ENCODE measurements around the gene NEK4. TPM values are rescaled to one million over a fixed set of nuclear protein-coding genes. Genes with fewer than 3 reads are reported as not detected.

Gene NEK4
- total and polyA plus RNA-seq, 2 donors (not counting 1 experiment from before 2014, with no cell fraction given), result 9.0 to 33.8 TPM

- no peaks in the 10 kb centered on the region for H3K27me3 Mint-ChIP-seq
- intact Hi-C loops (cut with micrococcal nuclease), result no loop called here
- ATAC-seq (ENCODE audit: low read depth) (no peak), DNase-seq (no peak)
- no peaks in the 10 kb centered on the region for H3K4me1 Mint-ChIP-seq
- TF ChIP-seq EZH2 (IDR thresholded peaks at IDR 0.05; ENCODE audit: borderline replicate concordance, insufficient read depth, low read depth, low read length, poor library complexity, severe bottlenecking), result no peak
- TF ChIP-seq CTCF (IDR thresholded peaks at IDR 0.05), result no peak
- no peaks in the 10 kb centered on the region for H3K36me3 ChIP-seq (replicated peaks in 1 of 2; ENCODE audit: control extremely low read depth in 1 of 2, control insufficient read depth in 1 of 2, extremely low read depth in 1 of 2, insufficient read depth in 2 of 2, low read length in 1 of 2)
- POLR2A ChIA-PET, result no interaction called here
- no peak overlapping the region for H3K27ac ChIP-seq (ENCODE audit: low read length in 2 of 2)
- no peak overlapping the region for H3K4me2 ChIP-seq (replicated peaks; ENCODE audit: low read depth, low read length, poor library complexity, severe bottlenecking)
- H3K4me3 Mint-ChIP-seq, result no peak overlapping the region
- H3K79me2 ChIP-seq (ENCODE audit: control insufficient read depth, insufficient read depth, low read length), result no peaks in the 10 kb centered on the region
- no peak overlapping the region for H2AFZ ChIP-seq (ENCODE audit: insufficient read depth, low read depth, low read length, poor library complexity, severe bottlenecking)
- H3K27me3 ChIP-seq (replicated peaks in 1 of 4; ENCODE audit: control extremely low read depth in 1 of 4, control insufficient read depth in 3 of 4, insufficient read depth in 4 of 4, low read length in 3 of 4), result no peaks in the 10 kb centered on the region
- H3K9ac ChIP-seq (ENCODE audit: low read length), result no peak overlapping the region
- H3K9me3 ChIP-seq (ENCODE audit: control extremely low read depth in 1 of 3, control insufficient read depth in 2 of 3, insufficient read depth in 1 of 3, low read length in 2 of 3), result peaks cover 0 to 3% (median 0%) of the 10 kb centered on the region in 3 donors
- no peak overlapping the region for H3K4me3 ChIP-seq (ENCODE audit: control extremely low read depth in 1 of 5, extremely low read depth in 1 of 5, insufficient read depth in 1 of 5, low read depth in 2 of 5, low read length in 4 of 5)
- no peaks in the 10 kb centered on the region for H4K20me1 ChIP-seq (ENCODE audit: control insufficient read depth, insufficient read depth, low read length, poor library complexity, severe bottlenecking)
- 83% methylated on average over 5 of the region's 5 CpGs for WGBS (ENCODE audit: insufficient coverage)
- no peaks in the 10 kb centered on the region for H3K9me3 Mint-ChIP-seq (ENCODE audit: insufficient read depth)
- CTCF ChIA-PET, result no interaction called here
- H3K4me1 ChIP-seq (ENCODE audit: control insufficient read depth in 2 of 2, insufficient read depth in 2 of 2, low read length in 2 of 2), result no peaks in the 10 kb centered on the region
- no peak overlapping the region for H3K27ac Mint-ChIP-seq
These were observed 31.1 kb upstream of the NEK4 start for GRCh38 chr3:52801839-52802238.

GRCh38 chr3:52800079-52800478 lies 29.3 kb upstream of the NEK4 start:
- H3K27ac ChIP-seq (ENCODE audit: low read length in 2 of 2), result no peak overlapping the region
- H3K27ac Mint-ChIP-seq, result no peak overlapping the region
- H3K27me3 Mint-ChIP-seq, result no peaks in the 10 kb centered on the region
- no peaks in the 10 kb centered on the region for H3K9me3 Mint-ChIP-seq (ENCODE audit: insufficient read depth)
- H3K79me2 ChIP-seq (ENCODE audit: control insufficient read depth, insufficient read depth, low read length), result no peaks in the 10 kb centered on the region
- CTCF ChIA-PET, result interaction anchor here (1.3 kb wide), 1 partner anchor 16 kb away, joined by 3 read pairs; no protein-coding TSS in a partner anchor
- no peak overlapping the region for H3K4me2 ChIP-seq (replicated peaks; ENCODE audit: low read depth, low read length, poor library complexity, severe bottlenecking)
- ATAC-seq (ENCODE audit: low read depth) (no peak), DNase-seq (no peak)
- POLR2A ChIA-PET, result no interaction called here
- H3K36me3 ChIP-seq (replicated peaks in 1 of 2; ENCODE audit: control extremely low read depth in 1 of 2, control insufficient read depth in 1 of 2, extremely low read depth in 1 of 2, insufficient read depth in 2 of 2, low read length in 1 of 2), result no peaks in the 10 kb centered on the region
- H3K4me3 Mint-ChIP-seq, result no peak overlapping the region
- no peak for TF ChIP-seq CTCF (IDR thresholded peaks at IDR 0.05)
- no peak for TF ChIP-seq EZH2 (IDR thresholded peaks at IDR 0.05; ENCODE audit: borderline replicate concordance, insufficient read depth, low read depth, low read length, poor library complexity, severe bottlenecking)
- H3K9ac ChIP-seq (ENCODE audit: low read length), result no peak overlapping the region
- WGBS (ENCODE audit: insufficient coverage), result 100% methylated on average over 6 of the region's 7 CpGs
- peaks cover 0 to 3% (median 0%) of the 10 kb centered on the region in 3 donors for H3K9me3 ChIP-seq (ENCODE audit: control extremely low read depth in 1 of 3, control insufficient read depth in 2 of 3, insufficient read depth in 1 of 3, low read length in 2 of 3)
- no peak overlapping the region for H2AFZ ChIP-seq (ENCODE audit: insufficient read depth, low read depth, low read length, poor library complexity, severe bottlenecking)
- no peaks in the 10 kb centered on the region for H3K4me1 ChIP-seq (ENCODE audit: control insufficient read depth in 2 of 2, insufficient read depth in 2 of 2, low read length in 2 of 2)
- H3K4me1 Mint-ChIP-seq, result no peaks in the 10 kb centered on the region
- intact Hi-C loops (cut with micrococcal nuclease), result no loop called here
- no peak overlapping the region for H3K4me3 ChIP-seq (ENCODE audit: control extremely low read depth in 1 of 5, extremely low read depth in 1 of 5, insufficient read depth in 1 of 5, low read depth in 2 of 5, low read length in 4 of 5)
- no peaks in the 10 kb centered on the region for H3K27me3 ChIP-seq (replicated peaks in 1 of 4; ENCODE audit: control extremely low read depth in 1 of 4, control insufficient read depth in 3 of 4, insufficient read depth in 4 of 4, low read length in 3 of 4)
- H4K20me1 ChIP-seq (ENCODE audit: control insufficient read depth, insufficient read depth, low read length, poor library complexity, severe bottlenecking), result no peaks in the 10 kb centered on the region

All from B cell (primary cell).